Activated CD8-positive, alpha-beta T cell treated with anti-CD3 and anti-CD28 coated beads for 36 hours (primary cell): ENCODE measurements around the gene C6orf15. TPM values are rescaled to one million over a fixed set of nuclear protein-coding genes. Genes with fewer than 3 reads are reported as not detected.

Experiments
- ATAC-seq: fragments of 200-7000 bp; cut with Tn5 transposase; one replicate; pipeline ENCODE4 v1.10.0; 2021; ENCODE audit warnings: mild to moderate bottlenecking, moderate library complexity
- CTCF ChIA-PET: fragments of 350-600 bp; sonication (Branson Sonifier 250); formaldehyde crosslinking; loops from one replicate; lab custom pipeline; 2021; ENCODE audit warnings: antibody characterized with exemption; lab: Charles Lee
- POLR2A ChIA-PET: fragments of 350-600 bp; sonication (Branson Sonifier 250); formaldehyde crosslinking; loops from one replicate; lab custom pipeline; 2021; ENCODE audit warnings: antibody characterized with exemption; lab: Charles Lee
- DNase-seq: peaks from one replicate; pipeline ENCODE4 v3.0.0-alpha.2; 2020
- H3K27ac Mint-ChIP-seq: one replicate; pipeline ENCODE4 v1.8.0; 2021; ENCODE audit warnings: mild to moderate bottlenecking, mixed read lengths
- H3K27me3 Mint-ChIP-seq: one replicate; pipeline ENCODE4 v1.8.0; 2021; ENCODE audit warnings: mixed read lengths
- H3K36me3 Mint-ChIP-seq: one replicate; pipeline ENCODE4 v1.8.0; 2021; ENCODE audit warnings: low read depth, mixed read lengths
- H3K4me1 Mint-ChIP-seq: one replicate; pipeline ENCODE4 v1.8.0; 2021; ENCODE audit warnings: low read depth, mixed read lengths
- H3K4me3 Mint-ChIP-seq: one replicate; pipeline ENCODE4 v1.8.0; 2021; ENCODE audit warnings: mild to moderate bottlenecking, moderate library complexity, mixed read lengths
- H3K9me3 Mint-ChIP-seq: one replicate; pipeline ENCODE4 v1.8.0; 2021; ENCODE audit warnings: mixed read lengths
- intact Hi-C: fragments of 100-400 bp; cut with micrococcal nuclease; formaldehyde crosslinking; loops from one replicate; pipeline ENCODE4 v1.10.0; 2022
- total RNA-seq, 2 experiments: library from RNA; stranded (reverse); gene quantifications; one replicate each; pipeline ENCODE4 v1.2.3, GENCODE V29; 2021
- TF ChIP-seq, protein P1 (sequence below): fragments of 200-600 bp; IDR thresholded peaks from one replicate; pipeline ENCODE4 v1.8.0; 2022; ENCODE audit warnings: antibody characterized with exemption, mild to moderate bottlenecking

Gene C6orf15
- total RNA-seq, 2 experiments from 2014 or later: not detected

DNA sequence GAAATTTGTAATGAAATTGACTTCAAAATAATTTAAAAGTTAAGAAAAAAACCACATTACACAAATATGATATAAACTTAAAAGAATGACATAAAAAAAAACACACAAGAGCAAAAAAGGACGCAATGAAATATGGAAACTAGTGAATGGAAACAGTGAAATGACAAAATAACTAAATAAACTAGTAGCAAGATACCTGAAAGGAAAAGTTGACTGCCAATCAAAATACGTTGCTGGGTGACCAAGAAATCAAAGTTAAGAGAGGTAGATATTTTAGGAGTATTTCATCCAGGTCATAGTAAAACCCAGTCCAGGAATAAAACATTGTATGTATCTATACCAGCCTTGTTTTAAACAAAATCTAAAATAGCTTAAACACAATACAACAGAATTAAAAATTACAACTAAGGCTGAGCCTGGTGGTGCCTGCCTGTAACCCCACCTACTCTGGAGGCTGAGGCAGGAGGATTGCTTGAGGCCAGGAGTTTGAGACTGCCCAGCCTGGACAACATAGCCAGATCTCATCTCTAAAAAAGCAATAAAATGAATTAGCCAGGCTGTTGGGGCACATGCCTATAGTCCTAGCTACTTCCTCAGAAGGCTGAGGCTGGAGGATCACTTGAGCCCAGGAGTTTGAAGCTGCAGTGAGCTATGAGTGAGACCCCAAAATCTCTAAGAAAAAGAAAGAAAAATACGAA lies 22.0 kb downstream of the C6orf15 start:
- intact Hi-C loops: no loop called here
- CTCF ChIA-PET: interaction anchor here (1.3 to 7.6 kb wide), 4 partner anchors 11 to 411 kb away, joined by 4 to 55 read pairs (median 5); partner anchors contain the start of gene VARS2
- TF ChIP-seq, protein P1, sequence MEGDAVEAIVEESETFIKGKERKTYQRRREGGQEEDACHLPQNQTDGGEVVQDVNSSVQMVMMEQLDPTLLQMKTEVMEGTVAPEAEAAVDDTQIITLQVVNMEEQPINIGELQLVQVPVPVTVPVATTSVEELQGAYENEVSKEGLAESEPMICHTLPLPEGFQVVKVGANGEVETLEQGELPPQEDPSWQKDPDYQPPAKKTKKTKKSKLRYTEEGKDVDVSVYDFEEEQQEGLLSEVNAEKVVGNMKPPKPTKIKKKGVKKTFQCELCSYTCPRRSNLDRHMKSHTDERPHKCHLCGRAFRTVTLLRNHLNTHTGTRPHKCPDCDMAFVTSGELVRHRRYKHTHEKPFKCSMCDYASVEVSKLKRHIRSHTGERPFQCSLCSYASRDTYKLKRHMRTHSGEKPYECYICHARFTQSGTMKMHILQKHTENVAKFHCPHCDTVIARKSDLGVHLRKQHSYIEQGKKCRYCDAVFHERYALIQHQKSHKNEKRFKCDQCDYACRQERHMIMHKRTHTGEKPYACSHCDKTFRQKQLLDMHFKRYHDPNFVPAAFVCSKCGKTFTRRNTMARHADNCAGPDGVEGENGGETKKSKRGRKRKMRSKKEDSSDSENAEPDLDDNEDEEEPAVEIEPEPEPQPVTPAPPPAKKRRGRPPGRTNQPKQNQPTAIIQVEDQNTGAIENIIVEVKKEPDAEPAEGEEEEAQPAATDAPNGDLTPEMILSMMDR: no peak
- H3K36me3 Mint-ChIP-seq: no peaks in the 10 kb centered on the region
- H3K4me1 Mint-ChIP-seq: peaks cover 26% of the 10 kb centered on the region
- POLR2A ChIA-PET: interaction anchor here (0.9 to 1.4 kb wide), 3 partner anchors 170 to 210 kb away, joined by 3 to 4 read pairs (median 4); partner anchors contain the start of gene VARS2
- no peaks in the 10 kb centered on the region for H3K9me3 Mint-ChIP-seq
- ATAC-seq: no peak
- DNase-seq: no peak
- no peaks in the 10 kb centered on the region for H3K27me3 Mint-ChIP-seq
- H3K27ac Mint-ChIP-seq: no peak overlapping the region
- no peak overlapping the region for H3K4me3 Mint-ChIP-seq

DNA sequence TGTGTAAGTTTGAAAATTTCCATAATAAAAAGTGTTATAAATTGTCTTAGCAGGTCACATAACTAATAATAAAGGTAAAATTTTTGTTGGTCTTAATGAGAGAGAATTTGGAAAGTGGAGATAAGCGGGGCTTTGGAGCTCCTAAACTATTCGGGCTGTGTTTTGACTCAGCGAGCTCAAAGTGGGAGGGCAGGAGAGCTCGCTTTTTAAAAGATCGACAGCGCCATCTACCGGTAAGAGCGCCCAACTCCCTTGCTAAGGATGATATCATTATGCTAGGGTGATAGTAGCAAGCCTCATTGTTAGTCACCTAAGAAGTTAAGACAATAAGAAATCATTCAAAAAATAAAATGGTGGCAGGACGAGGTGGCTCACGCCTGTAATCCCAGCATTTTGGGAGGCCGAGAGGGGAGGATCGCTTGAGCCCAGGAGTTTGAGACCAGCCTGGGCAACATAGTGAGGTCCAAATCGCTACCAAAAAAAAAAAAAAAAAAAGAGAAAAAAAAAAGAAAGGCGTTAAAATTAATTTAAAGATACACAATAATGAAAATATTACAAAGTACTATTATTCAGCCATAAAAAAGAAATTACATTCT lies 24.8 kb downstream of the C6orf15 start:
- CTCF ChIA-PET: interaction anchor here (0.6 to 3.2 kb wide), 60 partner anchors 8 to 676 kb away, joined by 3 to 32 read pairs (median 5); partner anchors contain the start of genes GTF2H4, MDC1, MUC21 and SFTA2
- Mint-ChIP-seq H3K27ac (no peak overlapping the region), H3K9me3 (no peaks in the 10 kb centered on the region), H3K4me3 (no peak overlapping the region), H3K4me1 (peaks cover 10% of the 10 kb centered on the region), H3K36me3 (no peaks in the 10 kb centered on the region), H3K27me3 (no peaks in the 10 kb centered on the region)
- TF ChIP-seq, protein P1: peak; percentile 72
- POLR2A ChIA-PET: interaction anchor here (0.5 to 1.1 kb wide), 3 partner anchors 132 to 497 kb away, joined by 3 to 4 read pairs (median 3); no protein-coding TSS in a partner anchor
- ATAC-seq (peak; percentile 97), DNase-seq (peak; percentile 92)
- intact Hi-C loops: loop anchor here (5.0 kb wide), 1 partner anchor 170 kb away; no protein-coding TSS in a partner anchor

- Mint-ChIP-seq H3K4me1 (peaks cover 10% of the 10 kb centered on the region), H3K36me3 (no peaks in the 10 kb centered on the region), H3K27ac (no peak overlapping the region), H3K9me3 (no peaks in the 10 kb centered on the region), H3K27me3 (no peaks in the 10 kb centered on the region), H3K4me3 (no peak overlapping the region)
- ATAC-seq: no peak
- intact Hi-C loops: loop anchor here (5.0 kb wide), 1 partner anchor 170 kb away; no protein-coding TSS in a partner anchor
- POLR2A ChIA-PET: interaction anchor here (0.5 to 1.1 kb wide), 3 partner anchors 131 to 497 kb away, joined by 3 to 4 read pairs (median 3); no protein-coding TSS in a partner anchor
- no peak for DNase-seq
- TF ChIP-seq, protein P1: no peak
- CTCF ChIA-PET: interaction anchor here (0.6 to 3.2 kb wide), 61 partner anchors 8 to 676 kb away, joined by 3 to 32 read pairs (median 5); partner anchors contain the start of genes GTF2H4, MDC1, MUC21 and SFTA2
These were observed 25.5 kb downstream of the C6orf15 start for GRCh38 chr6:31086788-31087440.

DNA sequence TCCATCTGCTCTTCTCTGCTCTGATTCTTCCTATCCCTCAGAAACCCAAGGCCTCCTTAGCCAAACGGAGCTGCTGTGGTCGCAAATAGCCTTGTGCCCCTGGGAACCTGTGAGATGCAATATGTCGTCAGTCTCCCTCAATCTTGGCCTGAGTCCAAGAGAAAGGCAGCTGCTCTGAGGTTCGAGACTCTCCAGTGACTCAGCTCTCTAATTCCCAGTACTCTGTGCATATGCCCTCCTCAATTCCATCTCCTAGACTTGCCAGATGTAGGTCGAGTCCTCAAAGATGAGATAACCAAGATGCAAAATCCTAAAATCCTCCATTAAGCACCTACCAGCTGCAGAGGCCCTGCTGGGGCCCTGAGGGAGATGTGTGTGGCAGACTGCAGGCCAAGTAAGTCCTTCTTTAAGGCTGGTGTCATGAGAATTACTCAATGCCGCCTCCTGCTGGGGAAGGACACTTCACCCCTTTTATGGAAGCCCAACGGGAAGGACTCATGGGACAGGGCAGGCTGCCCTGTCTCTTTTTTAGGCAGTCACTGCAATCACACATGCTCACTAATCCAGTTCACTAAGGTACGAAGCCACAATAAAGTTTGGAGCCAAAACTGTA lies 28.5 kb downstream of the C6orf15 start:
- intact Hi-C loops: no loop called here
- ChIA-PET POLR2A (no interaction called here), CTCF (interaction anchor here (1.0 to 7.7 kb wide), 9 partner anchors 11 to 405 kb away, joined by 3 to 116 read pairs (median 4); partner anchors contain the start of gene VARS2)
- H3K27ac Mint-ChIP-seq: no peak overlapping the region
- DNase-seq: peak; percentile 60
- H3K4me3 Mint-ChIP-seq: no peak overlapping the region
- no peaks in the 10 kb centered on the region for H3K9me3 Mint-ChIP-seq
- no peak for ATAC-seq
- TF ChIP-seq, protein P1: peak; percentile 59
- H3K4me1 Mint-ChIP-seq: peaks cover 18% of the 10 kb centered on the region
- H3K27me3 Mint-ChIP-seq: no peaks in the 10 kb centered on the region
- H3K36me3 Mint-ChIP-seq: no peaks in the 10 kb centered on the region
